Fibroblast of mammary gland (primary cell): ENCODE results near the gene PHPT1.
"Not testable (repeated sequence)": the region's sequence is repeated elsewhere in the genome, so short reads cannot be mapped to it uniquely, and the experiment has no call there.

Experiments
- DNase-seq: peaks from one replicate; pipeline ENCODE4 v3.0.0-alpha.2; 2010; ENCODE audit warnings: low read depth
- H3K4me3 ChIP-seq: 2 replicates; pipeline ENCODE4 v1.5.1; 2011; ENCODE audit warnings: low read depth, mild to moderate bottlenecking, low read length, moderate library complexity; ENCODE audit not compliant: control insufficient read depth
- TF ChIP-seq, protein P1 (sequence below): conservative IDR thresholded peaks from 2 replicates; pipeline ENCODE4 v1.5.1; 2011; ENCODE audit warnings: low read depth, low read length, inconsistent platforms; ENCODE audit not compliant: control insufficient read depth, insufficient read depth

Gene PHPT1

DNA sequence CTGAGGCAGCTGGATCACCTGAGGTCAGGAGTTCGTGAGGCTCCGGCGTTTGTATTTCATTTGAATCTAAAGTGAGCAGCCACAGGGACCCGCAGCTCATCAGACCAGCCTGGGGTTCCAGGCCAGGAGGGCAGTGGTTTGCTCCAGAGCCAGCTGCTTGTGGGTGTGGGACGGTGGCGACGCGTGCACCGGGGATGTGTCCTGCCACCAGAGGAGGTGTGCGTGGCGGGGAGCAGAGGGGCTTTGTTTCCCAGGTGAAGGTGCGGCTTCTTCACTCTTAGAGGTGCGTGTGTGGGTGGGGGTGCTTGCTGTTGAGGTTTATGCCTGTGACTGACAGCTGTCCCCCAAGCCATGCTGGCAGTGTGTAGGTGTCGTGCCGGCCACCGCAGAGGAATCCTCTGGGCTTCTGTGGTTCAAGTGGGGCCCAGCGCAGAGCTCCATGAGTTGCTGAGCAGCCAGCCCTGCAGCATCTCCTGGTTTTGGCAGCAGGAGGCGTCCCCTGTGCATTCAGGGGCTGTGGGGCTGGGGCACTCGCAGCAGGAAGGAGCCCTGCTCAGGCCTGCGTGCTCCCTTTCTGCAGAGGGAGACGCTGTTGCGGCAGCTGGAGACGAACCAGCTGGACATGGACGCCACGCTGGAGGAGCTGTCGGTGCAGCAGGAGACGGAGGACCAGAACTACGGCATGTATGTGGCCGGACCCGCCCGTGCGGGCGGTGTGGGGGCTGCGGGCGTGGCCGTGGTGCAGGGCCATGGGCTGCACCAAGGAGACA, 13.9 kb upstream of the PHPT1 start:
- DNase-seq: no peak
- TF ChIP-seq, protein P1, sequence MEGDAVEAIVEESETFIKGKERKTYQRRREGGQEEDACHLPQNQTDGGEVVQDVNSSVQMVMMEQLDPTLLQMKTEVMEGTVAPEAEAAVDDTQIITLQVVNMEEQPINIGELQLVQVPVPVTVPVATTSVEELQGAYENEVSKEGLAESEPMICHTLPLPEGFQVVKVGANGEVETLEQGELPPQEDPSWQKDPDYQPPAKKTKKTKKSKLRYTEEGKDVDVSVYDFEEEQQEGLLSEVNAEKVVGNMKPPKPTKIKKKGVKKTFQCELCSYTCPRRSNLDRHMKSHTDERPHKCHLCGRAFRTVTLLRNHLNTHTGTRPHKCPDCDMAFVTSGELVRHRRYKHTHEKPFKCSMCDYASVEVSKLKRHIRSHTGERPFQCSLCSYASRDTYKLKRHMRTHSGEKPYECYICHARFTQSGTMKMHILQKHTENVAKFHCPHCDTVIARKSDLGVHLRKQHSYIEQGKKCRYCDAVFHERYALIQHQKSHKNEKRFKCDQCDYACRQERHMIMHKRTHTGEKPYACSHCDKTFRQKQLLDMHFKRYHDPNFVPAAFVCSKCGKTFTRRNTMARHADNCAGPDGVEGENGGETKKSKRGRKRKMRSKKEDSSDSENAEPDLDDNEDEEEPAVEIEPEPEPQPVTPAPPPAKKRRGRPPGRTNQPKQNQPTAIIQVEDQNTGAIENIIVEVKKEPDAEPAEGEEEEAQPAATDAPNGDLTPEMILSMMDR: no peak
- H3K4me3 ChIP-seq: no peak overlapping the region

DNA sequence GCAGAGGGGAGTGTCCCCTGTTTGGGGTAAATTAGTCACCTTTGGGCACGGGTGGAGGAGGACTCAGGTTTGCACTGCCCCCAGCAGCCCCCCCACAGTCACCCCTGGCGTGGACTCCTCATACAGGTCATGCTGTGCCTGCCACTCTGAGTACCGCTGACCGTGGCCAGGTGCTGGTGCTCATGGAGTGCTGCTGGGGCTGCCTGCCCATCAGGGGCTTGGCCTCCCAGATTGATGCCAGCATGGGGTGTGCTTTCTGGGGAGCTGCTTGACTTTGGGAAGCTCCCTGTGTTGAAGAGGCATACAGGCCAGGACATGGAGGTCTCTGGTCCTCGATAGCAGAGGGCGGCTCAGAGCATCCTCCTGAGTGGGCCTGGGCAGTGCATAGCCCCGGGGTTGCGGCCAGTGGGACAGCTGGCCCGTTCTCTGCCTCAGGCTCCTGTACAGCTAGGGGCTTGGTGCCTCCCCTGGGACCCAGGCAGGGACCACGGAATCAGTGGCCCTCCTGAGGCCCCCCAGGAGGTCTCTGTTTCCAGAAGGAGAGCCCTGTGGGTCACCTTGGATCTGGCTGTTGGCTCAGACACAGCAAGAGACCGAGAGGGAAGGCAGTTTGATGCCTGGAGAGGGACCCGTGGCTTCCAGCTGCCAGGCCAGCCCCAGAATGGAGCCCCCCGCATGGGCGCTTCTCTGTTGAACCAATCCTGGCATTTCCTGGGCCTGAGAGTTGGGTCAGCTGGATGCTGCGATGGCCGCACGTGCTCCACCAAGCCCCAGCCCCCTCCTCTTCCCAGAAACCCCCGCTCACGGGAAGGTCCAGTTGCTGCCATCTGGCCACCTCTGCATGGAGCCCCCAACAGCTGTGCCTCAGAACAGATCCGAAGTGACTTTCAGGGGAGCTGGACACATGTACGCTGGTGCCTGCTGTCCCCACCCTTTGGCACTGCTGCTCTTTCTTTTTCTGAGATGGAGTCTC, 13.0 kb upstream of the PHPT1 start:
- no peak for DNase-seq
- H3K4me3 ChIP-seq: no peak overlapping the region
- TF ChIP-seq, protein P1: no peak

DNA sequence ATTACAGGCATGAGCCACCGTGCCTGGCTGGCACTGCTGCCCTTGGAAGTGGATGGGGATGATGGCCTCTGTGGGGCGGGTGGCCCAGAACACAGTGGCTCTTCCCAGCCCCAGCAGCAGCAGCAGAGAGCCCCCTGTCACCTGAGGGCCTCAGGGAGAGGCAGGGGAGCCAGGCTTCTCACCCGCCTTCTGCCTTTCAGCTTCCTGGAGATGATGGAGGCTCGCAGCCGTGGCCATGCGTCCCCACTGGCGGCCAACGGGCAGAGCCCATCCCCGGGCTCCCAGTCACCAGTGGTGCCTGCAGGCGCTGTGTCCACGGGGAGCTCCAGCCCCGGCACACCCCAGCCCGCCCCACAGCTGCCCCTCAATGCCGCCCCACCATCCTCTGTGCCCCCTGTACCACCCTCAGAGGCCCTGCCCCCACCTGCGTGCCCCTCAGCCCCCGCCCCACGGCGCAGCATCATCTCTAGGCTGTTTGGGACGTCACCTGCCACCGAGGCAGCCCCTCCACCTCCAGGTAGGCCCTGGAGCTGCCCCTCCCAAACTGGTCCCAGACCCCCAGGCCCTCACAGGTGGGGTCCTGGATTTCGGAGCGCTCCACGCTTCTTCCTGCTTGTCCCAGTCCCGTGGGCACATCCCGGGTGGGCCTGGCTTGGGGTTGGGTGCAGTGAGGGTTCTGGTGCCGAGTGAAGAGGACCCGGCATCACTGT, 11.9 kb upstream of the PHPT1 start:
- H3K4me3 ChIP-seq: no peak overlapping the region
- TF ChIP-seq, protein P1: no peak
- DNase-seq: no peak

GRCh38 chr9:136837856-136838277, 11.3 kb upstream of the PHPT1 start:
- H3K4me3 ChIP-seq, DNase-seq: not testable (repeated sequence)

GRCh38 chr9:136838314-136839228, 10.6 kb upstream of the PHPT1 start:
- DNase-seq: no peak
- H3K4me3 ChIP-seq: no peak overlapping the region
- TF ChIP-seq, protein P1: no peak

- no peak overlapping the region for H3K4me3 ChIP-seq
- DNase-seq: no peak
- TF ChIP-seq, protein P1: no peak
Observed at GRCh38 chr9:136839229-136840139, 9.7 kb upstream of the PHPT1 start.
